Measurements from ENCODE around the gene NMB.
"Not testable (repeated sequence)": the region's sequence is repeated elsewhere in the genome, so short reads cannot be mapped to it uniquely, and the experiment has no call there.

The NMB gene

GRCh38 chr15:84658080-84658787 is at the start of gene NMB:
TSS of gene NMB (minus strand) at chr15:84658199. CDS start at chr15:84658152, 47 bp downstream.
- FAIRE-seq: no peak

- FAIRE-seq: no peak
Observed at GRCh38 chr15:84703808-84704207, 45.8 kb upstream of the NMB start.

- FAIRE-seq: no peak
Observed at GRCh38 chr15:84702961-84703482, 45.0 kb upstream of the NMB start.

- no peak for FAIRE-seq
Observed at GRCh38 chr15:84699538-84700191, 41.7 kb upstream of the NMB start.

- FAIRE-seq: no peak
Observed at GRCh38 chr15:84697236-84697990, 39.4 kb upstream of the NMB start.

GRCh38 chr15:84696757-84697156 is 38.8 kb upstream of the NMB start:
- FAIRE-seq: no peak

GRCh38 chr15:84690342-84690741 is 32.3 kb upstream of the NMB start:
- FAIRE-seq: no peak

- FAIRE-seq: no peak
Observed at GRCh38 chr15:84689858-84690257, 31.9 kb upstream of the NMB start.

- not testable (repeated sequence) for FAIRE-seq
Observed at GRCh38 chr15:84686446-84686845, 28.4 kb upstream of the NMB start.

GRCh38 chr15:84685304-84685703 is 27.3 kb upstream of the NMB start:
- FAIRE-seq: no peak

GRCh38 chr15:84684092-84684491 is 26.1 kb upstream of the NMB start:
- no peak for FAIRE-seq

GRCh38 chr15:84681831-84682230 is 23.8 kb upstream of the NMB start:
- no peak for FAIRE-seq

GRCh38 chr15:84671211-84671610 is 13.2 kb upstream of the NMB start:
- no peak for FAIRE-seq

GRCh38 chr15:84669726-84670125 is 11.7 kb upstream of the NMB start:
- FAIRE-seq: no peak

GRCh38 chr15:84668221-84668982 is 10.4 kb upstream of the NMB start:
- no peak for FAIRE-seq

GRCh38 chr15:84666373-84666772 is 8.4 kb upstream of the NMB start:
- FAIRE-seq: no peak

- FAIRE-seq: no peak
Observed at GRCh38 chr15:84661001-84661400, 3.0 kb upstream of the NMB start.

GRCh38 chr15:84659904-84660781 is 2.1 kb upstream of the NMB start:
- no peak for FAIRE-seq

- FAIRE-seq: no peak
Observed at GRCh38 chr15:84658788-84659411, 901 bp upstream of the NMB start.

GRCh38 chr15:84657748-84658079 is 285 bp downstream of the NMB start:
- no peak for FAIRE-seq

- FAIRE-seq: no peak
Observed at GRCh38 chr15:84656972-84657371, 1.0 kb downstream of the NMB start.

Data from G401.6 (cell line).